K562 (cell line): ENCODE data around the gene GPR21. TPM values are rescaled to one million over a fixed set of nuclear protein-coding genes. Genes with fewer than 3 reads are reported as not detected.

Source experiments
- ATAC-seq: fragments of 200-7000 bp; cut with Tn5 transposase; 3 replicates; pipeline ENCODE4 v1.9.1; 2020; ENCODE audit warnings: moderate library complexity
- BruUV-seq: library from RNA; stranded (reverse); fragments of 400-500 nt; replicated peaks from 2 replicates; lab custom pipeline; 2021; lab: Mats Ljungman, UMichigan
- CTCF ChIA-PET: fragments of 300-600 bp; formaldehyde crosslinking; extraction: SDS; loops from one replicate; lab custom pipeline; 2021; ENCODE audit warnings: low intra/inter-chr PET ratio; lab: Yijun Ruan, JAX
- POLR2A ChIA-PET: fragments of 300-600, 350-650 bp; sonication (Branson Sonifier 250); formaldehyde crosslinking; extraction: SDS; loops from one replicate; lab custom pipeline; 2021; ENCODE audit warnings: antibody characterized with exemption, inconsistent platforms; lab: Yijun Ruan, JAX
- DNase-seq, 4 experiments: peaks; one replicate each; pipeline versions ENCODE4 v3.0.0 to v3.0.0-alpha.2; 2011 to 2018; ENCODE audit warnings: low spot score in 3 of 4, mixed read lengths in 3 of 4; ENCODE audit errors: extremely low read depth in 1 of 4
- FAIRE-seq: peaks from 2 replicates; lab custom pipeline; 2011; peaks lifted over from hg19 to GRCh38; lab: Jason Lieb, UNC
- H2AFZ ChIP-seq: 2 replicates; pipeline ENCODE4 v1.6.0; 2011; ENCODE audit warnings: low read depth, low read length, control low read depth, inconsistent platforms
- H3K27ac ChIP-seq: fragments of 200-600 bp; 3 replicates; pipeline ENCODE4 v1.8.0; 2011; ENCODE audit warnings: low read depth, mild to moderate bottlenecking, control low read depth, inconsistent platforms, low read length, moderate library complexity, mixed read lengths; ENCODE audit errors: extremely low read depth
- H3K27me3 ChIP-seq, 2 experiments: fragments of 300-600 bp in 1 of 2; 2 replicates in 1 of 2; 3 replicates in 1 of 2; pipeline versions ENCODE4 v1.6.0 to v1.8.0; 2011; ENCODE audit warnings: inconsistent platforms in 2 of 2, low read length in 2 of 2, mild to moderate bottlenecking in 1 of 2, mixed read lengths in 1 of 2, moderate library complexity in 1 of 2; ENCODE audit not compliant: control insufficient read depth in 2 of 2, insufficient read depth in 2 of 2
- H3K36me3 ChIP-seq: fragments of 300-600 bp; 3 replicates; pipeline ENCODE4 v1.8.0; 2011; ENCODE audit warnings: mild to moderate bottlenecking, low read length, inconsistent platforms; ENCODE audit not compliant: control insufficient read depth, insufficient read depth
- H3K4me1 ChIP-seq, 2 experiments: fragments of 200-600 bp in 1 of 2; replicated peaks in 1 of 2; 2 replicates in 1 of 2; 3 replicates in 1 of 2; pipeline versions ENCODE4 v1.5.1 to v1.8.0; 2011; ENCODE audit warnings: inconsistent platforms in 2 of 2, low read length in 2 of 2, mild to moderate bottlenecking in 1 of 2, mixed read lengths in 1 of 2, moderate library complexity in 1 of 2; ENCODE audit not compliant: control insufficient read depth in 2 of 2, insufficient read depth in 2 of 2
- H3K4me2 ChIP-seq: 2 replicates; pipeline ENCODE4 v1.6.1; 2011; ENCODE audit warnings: low read length, control low read depth, inconsistent platforms, mixed read lengths; ENCODE audit not compliant: insufficient read depth
- H3K4me3 ChIP-seq: fragments of 200-600 bp; sonication (generic), shearing (Covaris generic); 2 replicates; pipeline ENCODE4 v1.5.1; 2016; ENCODE audit warnings: control low read depth, inconsistent platforms
- H3K79me2 ChIP-seq: fragments of 200-600 bp; 3 replicates; pipeline ENCODE4 v1.8.0; 2011; ENCODE audit warnings: low read length, inconsistent platforms; ENCODE audit not compliant: control insufficient read depth, insufficient read depth
- H3K9ac ChIP-seq, 2 experiments: 2 replicates each; pipeline versions ENCODE4 v1.6.0 to v1.6.1; 2011; ENCODE audit warnings: low read depth in 2 of 2, low read length in 2 of 2, control low read depth in 1 of 2, inconsistent platforms in 1 of 2, mild to moderate bottlenecking in 1 of 2, mixed read lengths in 1 of 2; ENCODE audit not compliant: insufficient read depth in 1 of 2
- H3K9me1 ChIP-seq: one replicate; pipeline ENCODE4 v1.6.0; 2011; ENCODE audit warnings: inconsistent platforms, mild to moderate bottlenecking, low read length, moderate library complexity; ENCODE audit not compliant: control insufficient read depth, insufficient read depth
- H3K9me3 ChIP-seq: replicated peaks from 2 replicates; pipeline ENCODE4 v1.5.1; 2011; ENCODE audit warnings: low read depth, low read length, inconsistent platforms; ENCODE audit not compliant: control insufficient read depth, insufficient read depth
- H4K20me1 ChIP-seq: replicated peaks from 2 replicates; pipeline ENCODE4 v1.6.1; 2011; ENCODE audit warnings: low read length, inconsistent platforms, mixed read lengths; ENCODE audit not compliant: control insufficient read depth, insufficient read depth
- DNMT1 ChIP-seq: fragments of 450-650 bp; IDR thresholded peaks from 2 replicates; pipeline ENCODE4 v1.6.1; 2016; ENCODE audit warnings: antibody characterized with exemption, mild to moderate bottlenecking
- HNRNPUL1 ChIP-seq: fragments of 200-400 bp; formaldehyde crosslinking; IDR thresholded peaks from 2 replicates; pipeline ENCODE4 v1.6.1; 2017; ENCODE audit warnings: low read length
- L3MBTL2 ChIP-seq: fragments of 450-650 bp; IDR thresholded peaks from 2 replicates; pipeline ENCODE4 v1.6.1; 2016; ENCODE audit warnings: mild to moderate bottlenecking, moderate library complexity
- NELFE ChIP-seq: IDR thresholded peaks from 2 replicates; pipeline ENCODE4 v1.6.1; 2011; ENCODE audit warnings: mild to moderate bottlenecking; ENCODE audit not compliant: insufficient read depth, insufficient read length
- NRF1 ChIP-seq, 2 experiments: fragments of 450-650 bp; IDR thresholded peaks in 1 of 2; conservative IDR thresholded peaks in 1 of 2; 2 replicates each; pipeline ENCODE4 v1.6.1; 2014; ENCODE audit warnings: mild to moderate bottlenecking in 2 of 2
- SETDB1 ChIP-seq: IDR thresholded peaks from one replicate; pipeline ENCODE4 v1.6.1; 2012; ENCODE audit warnings: low read length, control low read depth, inconsistent platforms
- ZNF23 ChIP-seq: fragments of 250-450 bp; sonication (Bioruptor Pico); IDR thresholded peaks from 2 replicates; pipeline ENCODE4 v1.4.0; 2020; ENCODE audit warnings: mild to moderate bottlenecking
- WGBS: fragments of 100-300 bp; shearing (Covaris generic); methylation state at CpG from one replicate; pipeline ENCODE4 v1.1.6; 2016; ENCODE audit warnings: low coverage, mixed read lengths; ENCODE audit not compliant: insufficient coverage; ENCODE audit errors: missing lambda C conversion rate; 5-methylcytosine and 5-hydroxymethylcytosine counted together
- in situ Hi-C: fragments of 300-500 bp; cut with MboI; formaldehyde crosslinking; loops from 4 replicates; pipeline ENCODE4 v1.15.0; 2018; ENCODE audit warnings: inconsistent platforms, mixed read lengths
- intact Hi-C: fragments of 100-400 bp; cut with micrococcal nuclease; formaldehyde crosslinking; loops from 2 replicates; pipeline ENCODE4 v1.14.2; 2022
- polyA plus RNA-seq, 8 experiments: library from polyadenylated mRNA; depleted of rRNA in 4 of 8; stranded (reverse) in 5 of 8; unstranded in 3 of 8; fragments of >200 nt; fragmentation: Nextera tagmentation in 2 of 8; fragmentation: Illumina TruSeq in 1 of 8; extraction: Ambion mirVana in 2 of 8; extraction: Trizol in 1 of 8; gene quantifications; 2 replicates each; pipeline versions ENCODE4 v1.2.1 to v1.2.3, GENCODE V29; 2011 to 2014; ENCODE audit warnings: inconsistent platforms in 1 of 8, missing spikeins in 1 of 8
- total RNA-seq, 7 experiments: library from RNA; depleted of rRNA in 6 of 7; stranded (reverse); fragments of >200 nt in 6 of 7; fragmentation: Illumina TruSeq in 2 of 7; extraction: Trizol in 2 of 7; gene quantifications; 2 replicates each; pipeline versions ENCODE4 v1.2.1 to v1.2.3, GENCODE V29; 2011 to 2021; ENCODE audit warnings: low replicate concordance in 1 of 7
- TF ChIP-seq, protein P1 (sequence below): fragments of 250-450 bp; sonication (Bioruptor Pico); IDR thresholded peaks from 2 replicates; pipeline ENCODE4 v1.5.0; 2020; ENCODE audit warnings: mild to moderate bottlenecking
- TF ChIP-seq, protein P2 (sequence below): fragments of 450-650 bp; IDR thresholded peaks from 2 replicates; pipeline ENCODE4 v1.6.1; 2014; ENCODE audit warnings: low read depth, mild to moderate bottlenecking, moderate library complexity, borderline replicate concordance
- TF ChIP-seq, protein P3 (sequence below): fragments of 450-650 bp; IDR thresholded peaks from 2 replicates; pipeline ENCODE4 v1.6.1; 2016
- TF ChIP-seq, protein P4 (sequence below), 2 experiments: fragments of 200-800 bp in 1 of 2; sonication (Bioruptor generic) in 1 of 2; sonication (generic) in 1 of 2; formaldehyde crosslinking in 1 of 2; IDR thresholded peaks in 1 of 2; conservative IDR thresholded peaks in 1 of 2; 2 replicates each; pipeline versions ENCODE4 v1.5.0 to v1.6.1; 2016 to 2020; ENCODE audit warnings: missing compliant biosample characterization in 1 of 2, missing genetic modification characterization in 1 of 2, missing genetic modification reagents in 1 of 2
- TF ChIP-seq, protein P5 (sequence below): fragments of 450-650 bp; IDR thresholded peaks from 2 replicates; pipeline ENCODE4 v1.7.1; 2018; ENCODE audit warnings: mild to moderate bottlenecking, low read depth; ENCODE audit not compliant: partially characterized antibody

GPR21 gene
- total and polyA plus RNA-seq, 9 of the 15 experiments (the other 6 are each of a cell fraction or from before 2014, with no cell fraction given), result 0.16 to 0.83 (median 0.36) TPM; not detected in 6

DNA sequence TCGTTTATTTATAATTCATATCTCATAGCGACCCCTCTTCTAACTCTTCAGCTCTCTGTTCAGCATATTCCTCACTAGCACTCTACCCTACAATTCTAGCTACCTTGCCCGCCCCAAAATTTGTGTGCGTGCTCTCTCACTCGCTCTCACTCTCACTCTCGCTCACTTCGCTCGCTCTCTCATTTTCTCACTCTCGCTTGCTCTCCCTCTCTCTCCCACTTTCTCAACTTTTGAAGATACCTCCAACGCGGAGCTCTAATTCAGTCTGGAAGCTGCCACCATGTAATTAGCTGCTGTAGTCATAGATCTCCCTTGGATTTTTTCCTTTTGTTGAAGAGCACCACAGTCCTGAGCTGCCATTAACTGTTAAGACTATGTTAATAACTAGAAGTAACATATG is 30.4 kb downstream of the GPR21 start:
- TF ChIP-seq, protein P1, sequence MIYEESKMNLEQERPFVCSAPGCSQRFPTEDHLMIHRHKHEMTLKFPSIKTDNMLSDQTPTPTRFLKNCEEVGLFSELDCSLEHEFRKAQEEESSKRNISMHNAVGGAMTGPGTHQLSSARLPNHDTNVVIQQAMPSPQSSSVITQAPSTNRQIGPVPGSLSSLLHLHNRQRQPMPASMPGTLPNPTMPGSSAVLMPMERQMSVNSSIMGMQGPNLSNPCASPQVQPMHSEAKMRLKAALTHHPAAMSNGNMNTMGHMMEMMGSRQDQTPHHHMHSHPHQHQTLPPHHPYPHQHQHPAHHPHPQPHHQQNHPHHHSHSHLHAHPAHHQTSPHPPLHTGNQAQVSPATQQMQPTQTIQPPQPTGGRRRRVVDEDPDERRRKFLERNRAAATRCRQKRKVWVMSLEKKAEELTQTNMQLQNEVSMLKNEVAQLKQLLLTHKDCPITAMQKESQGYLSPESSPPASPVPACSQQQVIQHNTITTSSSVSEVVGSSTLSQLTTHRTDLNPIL (CRISPR knock-in tag), result no peak
- TF ChIP-seq DNMT1 (no peak), HNRNPUL1 (no peak), ZNF23 (CRISPR knock-in tag) (no peak), NRF1 (conservative IDR thresholded peaks at IDR 0.05 in 1 of 2, IDR thresholded peaks at IDR 0.05 in 1 of 2) (no peak), SETDB1 (no peak), L3MBTL2 (no peak), NELFE (no peak)
- TF ChIP-seq, protein P2, sequence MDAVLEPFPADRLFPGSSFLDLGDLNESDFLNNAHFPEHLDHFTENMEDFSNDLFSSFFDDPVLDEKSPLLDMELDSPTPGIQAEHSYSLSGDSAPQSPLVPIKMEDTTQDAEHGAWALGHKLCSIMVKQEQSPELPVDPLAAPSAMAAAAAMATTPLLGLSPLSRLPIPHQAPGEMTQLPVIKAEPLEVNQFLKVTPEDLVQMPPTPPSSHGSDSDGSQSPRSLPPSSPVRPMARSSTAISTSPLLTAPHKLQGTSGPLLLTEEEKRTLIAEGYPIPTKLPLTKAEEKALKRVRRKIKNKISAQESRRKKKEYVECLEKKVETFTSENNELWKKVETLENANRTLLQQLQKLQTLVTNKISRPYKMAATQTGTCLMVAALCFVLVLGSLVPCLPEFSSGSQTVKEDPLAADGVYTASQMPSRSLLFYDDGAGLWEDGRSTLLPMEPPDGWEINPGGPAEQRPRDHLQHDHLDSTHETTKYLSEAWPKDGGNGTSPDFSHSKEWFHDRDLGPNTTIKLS, result no peak
- TF ChIP-seq, protein P3, sequence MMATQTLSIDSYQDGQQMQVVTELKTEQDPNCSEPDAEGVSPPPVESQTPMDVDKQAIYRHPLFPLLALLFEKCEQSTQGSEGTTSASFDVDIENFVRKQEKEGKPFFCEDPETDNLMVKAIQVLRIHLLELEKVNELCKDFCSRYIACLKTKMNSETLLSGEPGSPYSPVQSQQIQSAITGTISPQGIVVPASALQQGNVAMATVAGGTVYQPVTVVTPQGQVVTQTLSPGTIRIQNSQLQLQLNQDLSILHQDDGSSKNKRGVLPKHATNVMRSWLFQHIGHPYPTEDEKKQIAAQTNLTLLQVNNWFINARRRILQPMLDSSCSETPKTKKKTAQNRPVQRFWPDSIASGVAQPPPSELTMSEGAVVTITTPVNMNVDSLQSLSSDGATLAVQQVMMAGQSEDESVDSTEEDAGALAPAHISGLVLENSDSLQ, result no peak
- TF ChIP-seq, protein P4, sequence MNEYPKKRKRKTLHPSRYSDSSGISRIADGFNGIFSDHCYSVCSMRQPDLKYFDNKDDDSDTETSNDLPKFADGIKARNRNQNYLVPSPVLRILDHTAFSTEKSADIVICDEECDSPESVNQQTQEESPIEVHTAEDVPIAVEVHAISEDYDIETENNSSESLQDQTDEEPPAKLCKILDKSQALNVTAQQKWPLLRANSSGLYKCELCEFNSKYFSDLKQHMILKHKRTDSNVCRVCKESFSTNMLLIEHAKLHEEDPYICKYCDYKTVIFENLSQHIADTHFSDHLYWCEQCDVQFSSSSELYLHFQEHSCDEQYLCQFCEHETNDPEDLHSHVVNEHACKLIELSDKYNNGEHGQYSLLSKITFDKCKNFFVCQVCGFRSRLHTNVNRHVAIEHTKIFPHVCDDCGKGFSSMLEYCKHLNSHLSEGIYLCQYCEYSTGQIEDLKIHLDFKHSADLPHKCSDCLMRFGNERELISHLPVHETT (CRISPR knock-in tag; conservative IDR thresholded peaks at IDR 0.05 in 1 of 2, IDR thresholded peaks at IDR 0.05 in 1 of 2), result no peak
- TF ChIP-seq, protein P5, sequence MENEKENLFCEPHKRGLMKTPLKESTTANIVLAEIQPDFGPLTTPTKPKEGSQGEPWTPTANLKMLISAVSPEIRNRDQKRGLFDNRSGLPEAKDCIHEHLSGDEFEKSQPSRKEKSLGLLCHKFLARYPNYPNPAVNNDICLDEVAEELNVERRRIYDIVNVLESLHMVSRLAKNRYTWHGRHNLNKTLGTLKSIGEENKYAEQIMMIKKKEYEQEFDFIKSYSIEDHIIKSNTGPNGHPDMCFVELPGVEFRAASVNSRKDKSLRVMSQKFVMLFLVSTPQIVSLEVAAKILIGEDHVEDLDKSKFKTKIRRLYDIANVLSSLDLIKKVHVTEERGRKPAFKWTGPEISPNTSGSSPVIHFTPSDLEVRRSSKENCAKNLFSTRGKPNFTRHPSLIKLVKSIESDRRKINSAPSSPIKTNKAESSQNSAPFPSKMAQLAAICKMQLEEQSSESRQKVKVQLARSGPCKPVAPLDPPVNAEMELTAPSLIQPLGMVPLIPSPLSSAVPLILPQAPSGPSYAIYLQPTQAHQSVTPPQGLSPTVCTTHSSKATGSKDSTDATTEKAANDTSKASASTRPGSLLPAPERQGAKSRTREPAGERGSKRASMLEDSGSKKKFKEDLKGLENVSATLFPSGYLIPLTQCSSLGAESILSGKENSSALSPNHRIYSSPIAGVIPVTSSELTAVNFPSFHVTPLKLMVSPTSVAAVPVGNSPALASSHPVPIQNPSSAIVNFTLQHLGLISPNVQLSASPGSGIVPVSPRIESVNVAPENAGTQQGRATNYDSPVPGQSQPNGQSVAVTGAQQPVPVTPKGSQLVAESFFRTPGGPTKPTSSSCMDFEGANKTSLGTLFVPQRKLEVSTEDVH, result no peak
- intact Hi-C loops, result loop anchor here (10.0 kb wide), 1 partner anchor 599 kb away; no protein-coding TSS in a partner anchor
- no peak for FAIRE-seq

More for the DNA sequence above, 30.4 kb downstream of the GPR21 start:
- Histone ChIP-seq H3K36me3 (peaks cover 14% of the 10 kb centered on the region; the same call in 1 of the 3 replicates), H3K27me3 (no peaks in the 10 kb centered on the region), H3K27ac (no peak overlapping the region), H3K9ac (no peak overlapping the region), H3K4me1 (no peaks in the 10 kb centered on the region), H3K79me2 (no peaks in the 10 kb centered on the region), H3K9me1 (no peaks in the 10 kb centered on the region), H4K20me1 (no peaks in the 10 kb centered on the region), H2AFZ (no peak overlapping the region), H3K4me2 (no peak overlapping the region), H3K9me3 (no peaks in the 10 kb centered on the region), H3K4me3 (no peak overlapping the region)
- CTCF ChIA-PET, result no interaction called here
- POLR2A ChIA-PET, result interaction anchor here (0.5 to 1.0 kb wide), 2 partner anchors 8 to 912 kb away, joined by 3 to 4 read pairs; no protein-coding TSS in a partner anchor
- DNase-seq (no peak), ATAC-seq (no peak)
- no TSS peak for BruUV-seq
- in situ Hi-C loops, result no loop called here
- 85% methylated on average over 11 of the region's 11 CpGs for WGBS
